Superior temporal gyrus (tissue), 1 donor: ENCODE data around the gene EVA1A.

Experiments used
- DNase-seq: peaks from one replicate; pipeline ENCODE4 v3.0.0-alpha.2; 2016; ENCODE audit errors: extremely low spot score

The EVA1A gene, protein sequence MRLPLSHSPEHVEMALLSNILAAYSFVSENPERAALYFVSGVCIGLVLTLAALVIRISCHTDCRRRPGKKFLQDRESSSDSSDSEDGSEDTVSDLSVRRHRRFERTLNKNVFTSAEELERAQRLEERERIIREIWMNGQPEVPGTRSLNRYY

DNA sequence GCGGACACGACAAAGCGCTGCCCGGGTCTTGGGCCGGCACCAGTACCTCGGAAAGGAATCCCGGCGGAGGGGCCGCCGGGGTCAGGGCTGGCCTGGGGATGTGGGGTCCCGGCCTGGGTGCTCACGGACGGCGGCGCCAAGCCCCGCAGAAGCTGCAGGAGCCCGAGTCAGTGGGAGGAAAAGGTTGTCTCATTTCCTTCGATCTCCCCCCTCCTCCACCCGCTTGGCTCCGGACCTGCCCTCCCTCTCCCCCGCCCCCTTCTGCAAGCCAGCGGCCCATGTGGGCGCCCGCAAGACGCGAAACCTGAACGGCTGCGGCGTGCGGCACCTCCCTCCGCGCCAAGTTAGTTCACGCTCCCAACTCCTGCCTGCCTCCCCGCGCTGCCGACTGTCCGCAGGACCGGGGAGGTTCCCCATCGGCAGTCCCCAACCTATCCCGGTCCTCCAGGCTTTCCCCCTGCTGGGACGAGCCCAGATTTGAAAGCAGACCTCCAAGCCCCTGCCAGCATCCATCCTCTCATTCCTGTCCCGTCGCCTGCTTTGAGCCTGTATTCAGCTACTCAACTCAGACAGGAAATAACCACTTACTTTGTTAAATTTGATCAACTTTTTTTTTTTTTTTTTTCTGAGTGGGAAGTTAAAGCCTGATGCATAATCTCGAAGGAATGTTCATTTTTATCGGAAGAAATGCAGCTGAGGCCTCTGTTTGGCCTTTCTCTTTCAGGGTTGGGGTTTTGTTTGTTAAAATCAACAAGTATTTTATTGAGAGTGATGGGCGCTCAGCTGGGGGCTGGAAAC lies at the start of gene EVA1A:
Gene EVA1A (minus strand): TSS at position 172 of the 798 bp plus-strand sequence. CDS start 42,799 bp downstream, outside the sequence.
- DNase-seq: no peak

DNA sequence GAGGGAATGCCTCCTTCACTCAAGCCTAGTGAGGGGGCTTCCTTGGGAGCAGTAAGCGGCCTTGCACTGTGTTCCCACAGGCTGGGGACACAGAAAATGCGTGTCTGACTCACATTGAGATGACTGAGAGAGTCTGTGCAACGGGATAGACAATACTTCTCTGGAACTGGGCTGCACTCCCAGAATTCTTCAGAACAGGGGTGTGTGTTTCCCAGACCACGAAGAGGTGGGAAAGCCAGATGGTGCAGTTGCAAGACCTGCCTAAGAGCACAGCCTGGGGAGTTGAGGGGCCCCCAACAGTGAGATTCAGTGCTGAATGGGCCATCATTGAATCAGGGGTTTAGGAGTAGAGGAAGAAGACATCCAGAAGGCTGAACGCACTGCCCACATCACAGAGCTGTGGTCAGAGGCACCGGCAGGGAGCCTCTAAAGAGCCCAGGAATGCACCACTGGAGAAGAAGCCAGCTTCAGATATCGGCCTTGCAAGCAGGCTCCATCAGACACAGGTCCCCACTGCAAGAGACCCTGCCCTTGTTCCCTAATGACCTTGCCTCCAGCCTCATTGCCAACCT lies 49.3 kb upstream of the EVA1A start:
- no peak for DNase-seq

DNA sequence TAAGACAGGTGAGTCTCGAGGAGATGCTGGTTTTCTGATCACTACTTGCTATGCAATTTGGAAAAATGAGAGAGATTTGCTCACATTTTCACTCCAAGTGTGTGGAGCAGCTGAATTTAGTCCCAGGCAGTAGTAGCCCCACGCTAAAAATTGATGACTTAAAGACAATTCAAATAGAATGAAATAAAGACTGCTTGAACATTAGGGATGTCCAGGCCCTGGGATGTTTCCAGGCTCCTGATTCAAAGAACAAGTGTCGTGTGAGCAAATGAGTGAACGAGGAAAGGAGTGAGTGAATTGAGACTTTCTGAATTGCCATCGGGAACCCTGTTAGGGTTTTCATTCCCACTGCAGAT lies 48.6 kb upstream of the EVA1A start:
- DNase-seq: no peak

DNA sequence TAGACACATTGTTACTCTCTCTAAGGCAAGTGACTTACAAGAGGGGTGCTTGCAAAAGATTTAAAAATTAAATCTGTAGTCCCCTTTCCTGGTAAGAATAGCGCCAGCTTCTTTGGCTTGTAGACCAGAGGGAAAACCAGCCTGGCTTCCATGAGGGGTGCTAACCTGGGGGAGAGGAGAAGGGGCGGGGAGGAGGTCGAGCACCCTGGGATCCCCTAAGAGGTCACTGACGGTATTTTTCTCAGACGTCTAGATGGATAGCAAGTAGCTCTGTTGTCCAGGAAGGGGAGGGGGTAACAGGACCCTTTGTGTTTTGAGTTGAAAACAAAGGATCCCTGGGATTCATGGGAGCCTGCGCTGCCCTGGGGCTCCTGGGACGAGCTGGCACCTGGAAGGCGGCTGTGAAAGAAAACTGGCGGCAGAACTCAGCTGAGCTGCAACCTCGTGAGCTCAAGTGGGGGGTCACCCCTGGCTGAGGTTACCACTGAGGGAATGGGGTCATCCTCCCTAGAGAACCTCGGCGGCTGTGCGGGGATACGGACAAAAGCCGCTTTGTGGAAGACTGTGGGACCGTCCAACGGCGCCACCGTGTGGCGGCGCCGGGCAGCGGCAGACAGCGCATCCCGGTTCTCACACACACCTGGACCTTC lies 48.1 kb upstream of the EVA1A start:
- peak; percentile 71 for DNase-seq

DNA sequence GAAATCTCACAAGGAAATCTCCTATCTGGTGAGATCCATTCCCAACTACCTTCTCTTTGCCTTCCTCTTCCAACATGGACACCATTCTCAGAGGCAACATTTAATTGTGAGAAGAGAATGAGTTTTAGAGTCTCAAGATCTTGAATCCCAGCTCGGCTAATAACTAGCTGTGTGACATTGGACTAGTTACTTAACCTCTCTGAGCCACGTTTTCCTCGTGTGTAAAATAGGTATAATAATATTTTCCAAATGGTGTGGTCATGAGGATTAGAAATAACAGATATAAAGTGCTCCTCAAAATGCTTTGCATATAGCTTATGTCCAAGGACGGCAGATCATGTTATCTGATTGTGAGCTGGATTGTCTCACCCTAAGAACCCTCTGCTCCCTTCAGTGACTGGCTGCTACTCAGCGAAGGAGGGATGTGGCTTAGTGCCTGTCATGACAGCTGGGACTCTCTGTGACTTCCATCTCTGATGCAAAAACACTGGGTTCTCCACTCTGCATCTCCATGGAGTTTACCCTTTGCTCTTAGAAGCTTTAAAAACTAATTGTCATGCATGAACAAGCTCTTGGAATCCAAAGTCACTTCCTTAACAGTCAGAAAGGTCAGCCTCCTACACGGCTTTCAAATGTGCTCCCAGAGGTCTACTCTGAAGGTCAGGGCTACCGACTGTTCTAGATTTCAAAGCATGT lies 47.4 kb upstream of the EVA1A start:
- peak; percentile 19 for DNase-seq

DNA sequence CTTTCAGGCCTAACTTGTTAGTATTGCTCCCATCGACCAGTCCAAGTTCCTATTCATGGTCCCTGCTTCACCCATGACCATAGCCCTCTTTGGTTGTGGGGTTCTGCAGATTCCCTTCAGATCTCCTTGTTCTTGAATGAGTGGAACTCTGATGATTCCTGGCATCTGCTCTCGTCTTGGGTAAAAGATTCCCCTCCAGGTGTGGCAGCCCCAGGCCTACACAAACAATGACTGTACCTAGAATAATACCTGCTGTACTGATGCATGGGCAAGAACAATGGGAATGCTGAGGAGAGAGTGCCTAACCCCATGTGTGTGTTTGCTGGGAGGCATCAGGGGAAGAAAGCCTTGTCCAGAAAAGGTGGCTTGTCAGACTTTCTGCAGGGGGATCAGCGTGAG lies 46.7 kb upstream of the EVA1A start:
- DNase-seq: no peak

DNA sequence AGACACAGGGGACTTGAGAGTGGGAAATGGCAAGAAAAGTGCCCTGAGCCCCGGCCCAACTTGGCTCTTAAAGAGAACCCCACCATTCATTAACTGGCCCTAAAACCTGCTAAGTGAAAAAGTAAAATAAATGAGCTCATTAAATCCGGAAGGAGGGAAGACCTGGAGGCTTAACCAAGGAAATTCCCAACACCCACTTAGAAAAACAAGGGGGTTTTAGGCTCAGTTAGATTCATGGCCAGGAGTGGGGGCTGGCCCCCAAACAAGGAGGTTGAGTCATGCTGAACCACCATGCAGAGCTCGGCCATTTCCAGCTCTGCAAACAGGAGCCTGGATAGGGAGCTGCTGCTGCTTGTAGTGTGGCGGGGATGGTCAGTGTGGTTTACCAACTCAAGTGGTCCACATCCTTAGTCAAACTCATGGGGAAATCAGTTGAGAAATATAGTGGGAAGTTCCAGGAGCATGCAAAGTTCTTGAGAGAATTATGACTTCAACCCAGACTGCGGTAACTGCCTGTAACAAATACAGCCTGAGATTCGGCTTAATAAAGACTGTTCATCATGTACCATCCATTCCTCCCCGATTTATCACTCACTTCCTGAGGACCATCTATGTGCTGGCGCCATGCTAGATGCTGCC lies 46.1 kb upstream of the EVA1A start:
- DNase-seq: no peak

DNA sequence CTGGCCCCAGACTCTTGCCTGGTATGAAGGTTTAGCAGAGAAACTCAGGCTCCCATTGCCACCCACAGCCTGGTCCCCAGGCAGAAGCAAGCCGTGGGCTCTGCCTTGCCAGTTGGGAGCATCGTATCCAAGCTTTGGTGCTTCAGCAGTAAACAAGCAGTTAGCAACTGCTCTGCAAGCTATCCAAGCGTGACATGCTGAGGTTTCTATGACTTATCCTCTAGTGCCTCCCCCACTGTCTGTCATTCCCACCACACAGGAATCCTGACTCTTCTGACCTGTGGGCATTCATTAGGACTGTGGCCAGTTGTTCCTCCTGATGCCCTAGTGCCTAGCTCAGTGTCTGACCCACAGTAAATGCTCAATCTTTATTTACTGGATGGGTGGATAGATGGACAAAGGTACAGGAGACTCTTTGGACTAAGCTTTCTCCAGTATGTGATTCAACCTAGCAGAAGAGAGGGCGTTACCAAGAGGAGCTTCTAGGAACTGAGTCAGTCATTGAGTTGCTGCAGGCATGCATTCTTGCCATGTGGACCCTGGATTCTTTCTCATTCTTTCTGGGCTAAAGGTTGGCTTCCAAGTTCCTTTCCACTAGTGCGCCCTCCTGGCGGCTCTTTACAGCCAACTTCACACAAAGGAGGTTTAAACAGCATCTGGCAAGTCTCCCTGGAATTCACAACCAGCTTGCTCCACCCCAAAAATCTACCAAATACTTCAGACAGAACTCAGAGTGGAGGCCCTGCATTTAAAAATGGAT lies 45.2 kb upstream of the EVA1A start:
- DNase-seq: no peak

DNA sequence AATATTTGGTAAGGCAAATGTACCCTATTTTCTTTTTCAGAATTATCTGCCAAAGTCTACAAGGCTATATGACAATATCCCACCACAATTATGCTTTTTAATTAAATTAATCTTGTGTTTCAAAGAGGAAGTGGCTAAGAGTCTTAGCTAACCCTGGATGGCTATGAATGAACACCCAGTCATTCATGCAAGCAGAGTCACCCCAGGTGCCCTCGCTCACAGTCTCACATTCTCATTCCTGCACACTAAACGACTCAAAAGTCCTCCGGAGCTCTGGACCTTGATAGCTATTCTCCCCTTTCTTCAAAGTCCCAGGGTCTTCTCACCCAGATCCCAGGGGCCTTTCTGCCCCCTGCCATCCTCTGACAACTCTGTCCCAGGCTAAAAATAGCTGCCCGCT lies 43.7 kb upstream of the EVA1A start:
- no peak for DNase-seq

DNA sequence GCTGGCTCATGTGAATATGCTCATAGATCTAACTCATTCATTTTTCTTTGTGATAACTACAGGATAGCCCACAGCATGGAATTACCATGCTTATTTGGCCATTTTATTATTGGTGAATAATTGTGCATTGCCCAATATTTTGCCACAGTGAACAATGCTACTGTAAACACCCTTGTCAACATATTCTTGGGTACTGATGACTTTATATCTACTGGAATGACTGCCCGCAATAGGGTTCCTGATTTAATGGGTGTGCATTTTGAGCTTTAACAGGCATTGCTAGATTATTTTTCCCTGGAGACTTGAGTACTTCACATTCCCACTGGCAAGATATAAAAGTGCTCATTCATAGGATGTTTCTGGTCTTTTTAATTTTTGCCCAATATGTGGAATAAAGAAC lies 42.7 kb upstream of the EVA1A start:
- no peak for DNase-seq

DNA sequence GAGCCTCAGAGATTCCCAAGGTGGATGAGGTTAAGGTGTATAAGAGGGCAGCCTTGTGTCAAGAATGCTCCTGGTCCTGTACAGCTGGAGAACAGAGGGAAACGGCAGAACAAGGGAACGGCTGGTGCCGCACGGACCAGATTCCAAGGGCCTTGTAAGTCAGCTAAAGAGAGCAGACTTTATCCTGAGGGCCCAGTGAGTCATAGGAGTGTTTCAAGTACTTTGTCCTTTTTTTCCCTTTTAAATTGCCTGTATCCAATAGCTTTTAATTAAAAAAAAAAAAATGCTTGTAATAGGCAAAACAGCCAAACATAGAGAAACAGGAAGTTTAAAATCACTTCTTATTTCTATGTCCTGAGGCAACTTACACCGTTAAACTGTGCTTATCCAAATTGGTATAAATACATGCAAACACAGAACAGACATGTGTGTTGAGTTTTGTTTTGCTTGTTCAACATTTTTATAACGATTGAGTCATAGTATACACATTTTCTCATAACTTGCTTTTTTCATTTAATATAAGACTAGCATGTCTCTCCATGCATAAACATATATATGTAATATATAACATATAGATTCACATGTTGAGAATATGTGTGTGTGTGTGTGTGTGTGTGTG lies 42.1 kb upstream of the EVA1A start:
- no peak for DNase-seq

DNA sequence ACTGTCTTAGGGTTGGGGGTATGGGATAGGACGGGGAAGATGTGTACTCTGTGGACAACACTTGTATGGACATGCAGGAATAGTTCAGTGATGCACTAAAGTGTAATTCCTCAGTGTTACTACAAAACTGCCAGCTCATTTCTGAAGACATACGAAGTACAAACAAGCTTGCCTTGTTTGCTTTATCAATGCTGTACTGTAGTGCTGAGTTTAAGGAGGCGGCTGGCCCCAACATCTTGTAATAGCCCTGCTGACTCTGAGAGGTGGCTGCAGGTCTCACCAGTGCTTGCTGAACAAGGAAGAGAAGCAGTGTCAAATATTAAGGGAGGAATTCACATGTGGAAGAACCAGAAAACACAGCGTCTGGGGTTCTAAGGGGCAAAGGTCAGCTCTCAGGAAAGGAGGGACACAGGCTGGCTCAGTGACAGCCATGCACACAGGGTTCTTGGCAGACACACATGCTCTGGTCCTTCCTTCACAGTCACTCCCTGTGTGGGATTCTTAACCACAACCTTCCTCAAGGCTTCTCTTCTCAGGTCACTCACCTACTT lies 39.8 kb upstream of the EVA1A start:
- DNase-seq: no peak

DNA sequence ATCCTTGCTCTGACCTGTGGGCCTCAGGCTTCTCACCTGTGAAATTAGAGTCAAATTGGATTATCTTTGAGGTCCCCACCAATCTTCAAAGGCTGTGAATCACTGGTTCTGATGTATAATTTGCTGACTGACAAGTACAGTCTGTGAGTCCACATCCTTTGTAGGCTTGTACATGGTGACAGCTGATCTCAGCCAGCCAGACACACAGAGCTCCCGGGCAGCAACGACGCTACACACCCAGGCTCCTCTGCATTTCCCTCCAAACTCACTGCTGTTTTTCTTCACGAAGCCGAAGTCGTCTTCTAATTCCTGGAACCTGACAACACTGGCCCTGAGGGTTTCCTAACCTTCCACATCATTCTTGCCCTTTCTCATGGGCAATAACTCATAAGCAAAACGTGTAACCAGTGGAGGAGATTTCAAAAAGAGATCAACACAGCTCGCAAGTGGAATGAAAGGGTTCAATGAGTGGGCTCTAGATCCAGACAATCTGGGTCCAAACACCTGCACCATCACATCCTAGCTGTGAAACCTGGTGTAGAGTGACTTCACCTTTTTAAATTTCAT lies 37.9 kb upstream of the EVA1A start:
- no peak for DNase-seq

DNA sequence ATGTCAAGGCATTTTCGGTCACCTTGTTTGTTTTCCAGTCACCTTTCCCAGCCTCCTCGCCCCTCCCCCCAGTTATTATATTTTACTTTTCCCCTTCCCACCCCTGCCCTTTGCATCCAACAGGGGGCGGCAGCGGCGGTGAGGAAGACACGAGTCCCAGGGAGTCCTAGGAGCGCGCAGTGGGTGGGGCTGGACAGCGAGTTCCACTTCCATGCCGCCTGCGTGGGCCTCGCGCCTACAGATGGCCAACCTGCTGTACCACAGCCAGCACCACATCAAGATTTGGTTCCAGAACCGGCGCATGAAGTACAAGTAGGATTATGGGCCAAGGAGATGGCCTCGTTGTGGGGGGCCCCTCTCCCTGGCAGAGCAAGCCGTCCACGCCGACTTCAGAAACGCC lies 37.2 kb upstream of the EVA1A start:
- DNase-seq: no peak

DNA sequence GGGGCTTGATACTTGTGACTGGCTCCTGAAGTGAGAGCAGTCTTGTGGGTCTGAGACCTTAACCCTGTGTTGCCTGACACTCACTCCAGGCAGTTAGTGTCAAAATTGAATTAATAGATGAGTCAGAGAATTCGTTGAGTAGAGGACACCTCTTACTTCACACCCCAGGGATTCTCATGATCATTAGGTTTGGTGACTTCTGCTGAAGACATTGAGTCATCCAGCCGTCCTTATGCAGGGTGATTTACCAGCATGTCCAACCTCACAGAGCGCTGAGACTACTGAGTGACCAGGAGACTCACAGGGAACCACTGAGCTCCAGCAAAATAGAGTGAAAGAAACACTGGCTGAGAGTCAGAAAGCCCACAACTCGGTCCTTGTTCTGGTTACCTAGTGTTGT lies 36.0 kb upstream of the EVA1A start:
- DNase-seq: no peak

DNA sequence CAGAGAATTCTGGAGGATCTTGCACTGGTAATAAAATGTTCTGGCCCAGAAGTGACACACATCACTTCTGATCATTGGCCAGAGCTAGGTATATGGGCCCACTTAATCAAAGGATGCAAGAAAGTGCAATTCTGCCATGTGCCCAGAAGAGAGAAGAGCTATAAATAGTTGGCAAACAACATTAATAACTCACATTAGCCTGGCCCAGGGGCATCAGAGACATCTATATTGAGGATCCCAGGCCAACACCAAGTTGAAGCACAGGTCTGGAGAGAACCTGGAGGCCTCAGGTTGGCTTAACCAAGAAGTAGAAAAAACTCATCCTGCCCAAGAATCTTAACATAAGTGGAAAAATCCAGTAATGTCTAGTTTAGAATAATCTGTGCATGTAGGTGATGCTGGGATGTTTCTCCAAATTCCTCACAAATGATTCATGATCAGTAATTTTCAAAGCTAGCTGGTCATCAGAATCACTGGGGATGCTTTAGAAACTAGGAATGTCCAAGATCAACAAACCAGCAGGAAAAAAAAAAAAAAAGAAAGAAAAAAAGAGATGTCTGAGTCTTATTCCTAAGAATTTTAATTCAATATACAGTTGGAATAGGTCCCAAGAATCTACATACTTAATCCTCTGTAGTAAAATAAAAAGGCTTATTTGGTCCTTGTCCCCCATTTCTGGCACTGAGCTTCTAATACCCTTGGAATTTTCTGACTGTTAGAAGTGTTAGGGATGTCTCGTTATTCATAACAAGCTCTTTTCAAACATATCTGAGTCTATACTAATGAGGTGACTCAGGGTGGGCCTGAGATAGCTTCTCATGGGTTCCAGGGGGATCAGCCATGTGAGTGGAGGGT lies 35.0 kb upstream of the EVA1A start:
- no peak for DNase-seq

DNA sequence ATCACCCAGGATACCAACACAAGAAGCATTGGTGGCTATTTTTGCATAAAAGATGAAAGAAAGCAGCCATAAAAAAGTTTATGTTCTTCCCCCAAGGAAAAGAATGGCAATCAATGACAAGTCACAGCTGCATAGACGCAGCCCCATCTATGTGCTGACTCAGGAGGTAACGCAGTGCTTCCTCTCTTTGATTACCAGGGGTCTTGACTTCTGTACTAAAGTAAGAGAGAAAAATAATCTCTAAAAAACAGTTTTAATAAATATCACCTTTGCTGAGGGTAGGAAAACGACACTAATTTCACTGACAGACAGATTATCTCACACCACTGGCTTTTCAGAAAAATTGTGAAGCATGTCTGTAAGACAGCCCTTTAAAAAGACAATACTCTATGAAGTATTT lies 33.9 kb upstream of the EVA1A start:
- DNase-seq: no peak

DNA sequence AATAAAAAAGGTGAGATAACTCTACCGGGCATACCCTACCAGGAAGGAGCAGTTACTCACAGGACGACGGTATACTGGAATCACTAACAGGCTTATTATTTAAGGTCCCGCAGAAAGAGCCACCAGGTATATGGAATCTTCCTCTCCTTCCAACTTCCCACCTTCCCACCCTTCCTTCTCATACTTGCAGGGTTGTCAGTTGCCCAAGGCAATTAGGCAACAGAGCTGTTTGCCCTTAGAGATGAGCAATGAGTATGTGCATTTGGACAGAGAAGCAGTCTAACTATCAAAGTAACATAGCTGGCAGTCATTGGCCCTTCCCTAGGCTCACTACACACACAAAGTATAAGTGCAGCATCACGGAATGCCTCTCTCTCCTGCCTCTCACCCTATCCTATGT lies 32.1 kb upstream of the EVA1A start:
- DNase-seq: no peak

DNA sequence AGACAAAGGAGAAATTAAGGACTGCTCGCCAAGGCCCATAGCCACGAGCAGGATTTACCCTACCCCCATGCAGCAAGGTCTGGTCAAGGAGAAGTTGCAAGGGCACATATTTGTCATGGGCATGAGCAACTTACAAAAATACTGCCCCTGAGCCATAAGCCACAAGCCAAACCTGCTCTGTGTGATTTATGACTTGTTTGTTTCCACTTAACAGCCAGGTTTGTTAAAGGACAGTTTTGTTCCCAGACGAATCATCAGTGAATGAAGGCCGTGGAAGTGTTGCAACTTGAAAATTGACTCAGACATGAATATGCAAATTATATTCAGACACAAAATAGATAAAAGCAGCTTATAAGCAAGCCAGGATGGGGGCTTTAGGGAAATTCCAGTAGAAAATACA lies 31.3 kb upstream of the EVA1A start:
- DNase-seq: no peak
